Endothelial cell of umbilical vein (primary cell): ENCODE measurements around the gene ZNF598. TPM values are rescaled to one million over a fixed set of nuclear protein-coding genes. Genes with fewer than 3 reads are reported as not detected.

ENCODE experiments used
- BruUV-seq: library from RNA; stranded (reverse); fragments of 400-500 nt; replicated peaks from 2 replicates; lab custom pipeline; 2021; lab: Mats Ljungman, UMichigan
- CTCF ChIA-PET: fragments of 300-600, 350-600 bp; sonication (Branson Sonifier 250); formaldehyde crosslinking; loops from one replicate; lab custom pipeline; 2021; ENCODE audit warnings: antibody characterized with exemption, inconsistent platforms; lab: Charles Lee
- POLR2A ChIA-PET: fragments of 300-600, 350-600 bp; sonication (Branson Sonifier 250); formaldehyde crosslinking; loops from one replicate; lab custom pipeline; 2021; ENCODE audit warnings: antibody characterized with exemption, inconsistent platforms; lab: Charles Lee
- DNase-seq: peaks from one replicate; pipeline ENCODE4 v3.0.0-alpha.2; 2011; ENCODE audit warnings: low read depth, low spot score
- FAIRE-seq: peaks from 2 replicates; lab custom pipeline; 2011; peaks lifted over from hg19 to GRCh38; lab: Jason Lieb, UNC
- H2AFZ ChIP-seq: 2 replicates; pipeline ENCODE4 v1.6.0; 2012; ENCODE audit warnings: low read depth, low read length, control low read depth, inconsistent platforms
- H3K27ac ChIP-seq: 2 replicates; pipeline ENCODE4 v1.5.1; 2011; ENCODE audit warnings: low read depth, mild to moderate bottlenecking, control low read depth, low read length, moderate library complexity; ENCODE audit not compliant: insufficient read depth
- H3K27me3 ChIP-seq, 2 experiments: 2 replicates each; pipeline versions ENCODE4 v1.6.0 to v1.6.1; 2011; ENCODE audit warnings: low read length in 2 of 2, mixed read lengths in 1 of 2; ENCODE audit not compliant: control insufficient read depth in 2 of 2, insufficient read depth in 2 of 2
- H3K36me3 ChIP-seq, 2 experiments: 2 replicates in 1 of 2; 3 replicates in 1 of 2; pipeline ENCODE4 v1.5.1; 2011; ENCODE audit warnings: low read length in 2 of 2, mild to moderate bottlenecking in 1 of 2, moderate library complexity in 1 of 2; ENCODE audit not compliant: control insufficient read depth in 2 of 2, insufficient read depth in 2 of 2; ENCODE audit errors: extremely low read depth in 1 of 2
- H3K4me1 ChIP-seq: 3 replicates; pipeline ENCODE4 v1.5.1; 2011; ENCODE audit warnings: mild to moderate bottlenecking, low read length; ENCODE audit not compliant: control insufficient read depth, insufficient read depth; ENCODE audit errors: extremely low read depth
- H3K4me2 ChIP-seq: 2 replicates; pipeline ENCODE4 v1.6.1; 2011; ENCODE audit warnings: low read length, control low read depth, mixed read lengths; ENCODE audit not compliant: insufficient read depth
- H3K4me3 ChIP-seq, 3 experiments: fragments of 200-600 bp in 1 of 3; sonication (generic), shearing (Covaris generic) in 1 of 3; replicated peaks in 1 of 3; 2 replicates each; pipeline ENCODE4 v1.5.1; 2011 to 2016; ENCODE audit warnings: control low read depth in 3 of 3, low read length in 3 of 3, mild to moderate bottlenecking in 2 of 3, inconsistent platforms in 1 of 3, low read depth in 1 of 3, moderate library complexity in 1 of 3; ENCODE audit not compliant: insufficient read depth in 1 of 3
- H3K79me2 ChIP-seq: 2 replicates; pipeline ENCODE4 v1.6.0; 2012; ENCODE audit warnings: low read length, inconsistent platforms; ENCODE audit not compliant: control insufficient read depth, insufficient read depth
- H3K9ac ChIP-seq: replicated peaks from 2 replicates; pipeline ENCODE3; 2011; ENCODE audit warnings: low read length, control low read depth; ENCODE audit not compliant: insufficient read depth; ENCODE audit errors: extremely low read depth
- H3K9me1 ChIP-seq: replicated peaks from 3 replicates; pipeline ENCODE4 v1.6.0; 2011; ENCODE audit warnings: mild to moderate bottlenecking, low read length; ENCODE audit not compliant: control insufficient read depth, insufficient read depth; ENCODE audit errors: extremely low read depth
- H3K9me3 ChIP-seq: replicated peaks from 2 replicates; pipeline ENCODE4 v1.5.1; 2012; ENCODE audit warnings: low read length, inconsistent platforms; ENCODE audit not compliant: control insufficient read depth, insufficient read depth
- H4K20me1 ChIP-seq: replicated peaks from 2 replicates; pipeline ENCODE3; 2011; ENCODE audit warnings: mild to moderate bottlenecking, low read length; ENCODE audit not compliant: control insufficient read depth, insufficient read depth; ENCODE audit errors: extremely low read depth
- EZH2 ChIP-seq: IDR thresholded peaks from 2 replicates; pipeline ENCODE4 v1.6.1; 2012; ENCODE audit warnings: borderline replicate concordance, low read depth, mild to moderate bottlenecking, moderate library complexity, low read length, inconsistent platforms; ENCODE audit not compliant: severe bottlenecking
- FOS ChIP-seq: IDR thresholded peaks from 2 replicates; pipeline ENCODE4 v1.6.1; 2011; ENCODE audit warnings: mild to moderate bottlenecking, low read length, moderate library complexity, borderline replicate concordance; ENCODE audit not compliant: insufficient read depth
- GATA2 ChIP-seq: IDR thresholded peaks from 2 replicates; pipeline ENCODE4 v1.7.0; 2011; ENCODE audit warnings: low read depth, mild to moderate bottlenecking, moderate library complexity, mixed read lengths, low read length; ENCODE audit not compliant: insufficient read length, insufficient read depth
- JUN ChIP-seq: IDR thresholded peaks from 2 replicates; pipeline ENCODE4 v1.6.1; 2011; ENCODE audit warnings: borderline replicate concordance, low read depth; ENCODE audit not compliant: insufficient read length, insufficient read depth
- MYC ChIP-seq: IDR thresholded peaks from one replicate; pipeline ENCODE4 v1.6.1; 2011; ENCODE audit warnings: mild to moderate bottlenecking, low read depth, low read length
- POLR2A ChIP-seq: IDR thresholded peaks from 2 replicates; pipeline ENCODE4 v1.6.1; 2012; ENCODE audit warnings: low read depth, mild to moderate bottlenecking, control low read depth, low read length
- POLR2AphosphoS5 ChIP-seq: IDR thresholded peaks from 2 replicates; pipeline ENCODE4 v1.6.1; 2012; ENCODE audit warnings: low read depth, mild to moderate bottlenecking, control low read depth, low read length, moderate library complexity; ENCODE audit not compliant: insufficient read depth
- dilution Hi-C: fragments of 300-500 bp; cut with MboI; formaldehyde crosslinking; loops from one replicate; pipeline ENCODE4 v1.15.0; 2019; ENCODE audit warnings: low sequenced_read_pairs; ENCODE audit not compliant: extremely low pct_ligation_motif_present
- intact Hi-C: fragments of 100-400 bp; cut with micrococcal nuclease; formaldehyde crosslinking; loops from one replicate; pipeline ENCODE4 v1.10.0; 2022
- polyA plus RNA-seq, 4 experiments: library from polyadenylated mRNA; depleted of rRNA in 3 of 4; stranded (reverse) in 3 of 4; unstranded in 1 of 4; fragments of >200 nt; gene quantifications; 2 replicates each; pipeline versions ENCODE4 v1.2.1 to v1.2.3, GENCODE V29; 2011 to 2012; ENCODE audit warnings: missing spikeins in 1 of 4
- total RNA-seq: library from RNA; stranded (reverse); gene quantifications from 2 replicates; pipeline ENCODE4 v1.2.3, GENCODE V29; 2021
- TF ChIP-seq, protein P1 (sequence below), 2 donors: IDR thresholded peaks; 1 replicate in 1 of 2; 2 replicates in 1 of 2; pipeline ENCODE4 v1.5.1; 2011; ENCODE audit warnings: low read length in 2 of 2, mild to moderate bottlenecking in 2 of 2, moderate library complexity in 2 of 2, control low read depth in 1 of 2, inconsistent platforms in 1 of 2, low read depth in 1 of 2; ENCODE audit not compliant: insufficient read depth in 1 of 2; ENCODE audit errors: extremely low read depth in 1 of 2
- TF ChIP-seq, protein P2 (sequence below): IDR thresholded peaks from 2 replicates; pipeline ENCODE4 v1.6.1; 2011; ENCODE audit not compliant: insufficient read depth, insufficient read length

ZNF598 gene
- total and polyA plus RNA-seq, 2 donors (not counting 3 experiments of a cell fraction or from before 2014, with no cell fraction given), result 43.3 to 67.0 TPM

DNA sequence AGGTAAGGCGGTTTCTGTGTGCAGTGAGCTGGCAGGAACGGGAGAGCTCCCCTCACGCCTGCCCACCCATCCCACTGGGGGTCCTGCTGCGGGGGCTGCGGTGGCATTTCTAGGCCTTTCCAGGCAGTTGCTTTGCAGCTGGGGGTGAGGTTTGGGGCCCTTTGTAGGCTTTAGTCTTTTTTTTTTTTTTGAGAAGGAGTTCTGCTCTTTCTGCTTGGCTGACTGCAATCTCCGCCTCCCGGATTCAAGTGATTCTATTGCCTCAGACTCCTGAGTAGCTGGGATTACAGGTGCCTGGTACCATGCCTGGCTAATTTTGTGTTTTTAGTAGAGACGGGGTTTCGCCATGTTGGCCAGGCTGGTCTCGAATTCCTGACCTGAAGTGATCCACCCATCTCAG, 49.3 kb upstream of the ZNF598 start:
- ChIA-PET POLR2A (no interaction called here), CTCF (interaction anchor here (1.0 kb wide), 1 partner anchor 82 kb away, joined by 3 read pairs; no protein-coding TSS in a partner anchor)
- H3K9ac ChIP-seq, result no peak overlapping the region

More for the DNA sequence above, 49.3 kb upstream of the ZNF598 start:
- peaks cover under 1 to 51% of the 10 kb centered on the region in 2 experiments for H3K36me3 ChIP-seq
- no peaks in the 10 kb centered on the region for H3K27me3 ChIP-seq
- DNase-seq, result no peak
- TF ChIP-seq, protein P1, sequence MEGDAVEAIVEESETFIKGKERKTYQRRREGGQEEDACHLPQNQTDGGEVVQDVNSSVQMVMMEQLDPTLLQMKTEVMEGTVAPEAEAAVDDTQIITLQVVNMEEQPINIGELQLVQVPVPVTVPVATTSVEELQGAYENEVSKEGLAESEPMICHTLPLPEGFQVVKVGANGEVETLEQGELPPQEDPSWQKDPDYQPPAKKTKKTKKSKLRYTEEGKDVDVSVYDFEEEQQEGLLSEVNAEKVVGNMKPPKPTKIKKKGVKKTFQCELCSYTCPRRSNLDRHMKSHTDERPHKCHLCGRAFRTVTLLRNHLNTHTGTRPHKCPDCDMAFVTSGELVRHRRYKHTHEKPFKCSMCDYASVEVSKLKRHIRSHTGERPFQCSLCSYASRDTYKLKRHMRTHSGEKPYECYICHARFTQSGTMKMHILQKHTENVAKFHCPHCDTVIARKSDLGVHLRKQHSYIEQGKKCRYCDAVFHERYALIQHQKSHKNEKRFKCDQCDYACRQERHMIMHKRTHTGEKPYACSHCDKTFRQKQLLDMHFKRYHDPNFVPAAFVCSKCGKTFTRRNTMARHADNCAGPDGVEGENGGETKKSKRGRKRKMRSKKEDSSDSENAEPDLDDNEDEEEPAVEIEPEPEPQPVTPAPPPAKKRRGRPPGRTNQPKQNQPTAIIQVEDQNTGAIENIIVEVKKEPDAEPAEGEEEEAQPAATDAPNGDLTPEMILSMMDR (IDR thresholded peaks at IDR 0.05; ENCODE audit: extremely low read depth in 1 of 2, insufficient read depth in 1 of 2, low read depth in 1 of 2, low read length in 2 of 2), result no peak
- no peak for TF ChIP-seq FOS
- no peak for TF ChIP-seq EZH2
- no peak for TF ChIP-seq GATA2
- TF ChIP-seq MYC, result no peak
- TF ChIP-seq POLR2AphosphoS5, result no peak
- TF ChIP-seq POLR2A, result no peak
- no peak for TF ChIP-seq JUN
- TF ChIP-seq, protein P2, sequence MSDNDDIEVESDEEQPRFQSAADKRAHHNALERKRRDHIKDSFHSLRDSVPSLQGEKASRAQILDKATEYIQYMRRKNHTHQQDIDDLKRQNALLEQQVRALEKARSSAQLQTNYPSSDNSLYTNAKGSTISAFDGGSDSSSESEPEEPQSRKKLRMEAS, result no peak
- intact Hi-C loops (no loop called here), dilution Hi-C loops (no loop called here)
- H3K9me3 ChIP-seq, result no peaks in the 10 kb centered on the region
- H3K79me2 ChIP-seq, result no peaks in the 10 kb centered on the region
- FAIRE-seq, result no peak
- H3K9me1 ChIP-seq, result no peaks in the 10 kb centered on the region
- H4K20me1 ChIP-seq, result no peaks in the 10 kb centered on the region
- no peak overlapping the region for H3K4me3 ChIP-seq
- no peaks in the 10 kb centered on the region for H3K4me1 ChIP-seq
- H3K4me2 ChIP-seq, result no peak overlapping the region
- BruUV-seq, result no TSS peak
- H3K27ac ChIP-seq, result no peak overlapping the region
- no peak overlapping the region for H2AFZ ChIP-seq
